HepG2 (cell line): ENCODE data around the gene PRSS53. TPM values are rescaled to one million over a fixed set of nuclear protein-coding genes. Genes with fewer than 3 reads are reported as not detected.

Source experiments
- AHDC1 ChIP-seq: sonication (generic); formaldehyde crosslinking; IDR thresholded peaks from 2 replicates; pipeline ENCODE4 v1.5.1; 2020; ENCODE audit warnings: mild to moderate bottlenecking, missing genetic modification reagents, borderline replicate concordance
- ETV5 ChIP-seq: IDR thresholded peaks from 2 replicates; pipeline ENCODE4 v1.6.1; 2018; ENCODE audit warnings: missing biosample characterization, missing genetic modification reagents, inconsistent platforms, borderline replicate concordance
- GATA4 ChIP-seq: sonication (generic); IDR thresholded peaks from 2 replicates; pipeline ENCODE4 v1.6.1; 2016; ENCODE audit warnings: antibody characterized with exemption, low read depth, borderline replicate concordance
- GTF2F1 ChIP-seq: fragments of 150-350 bp; IDR thresholded peaks from 2 replicates; pipeline ENCODE4 v1.6.1; 2014; ENCODE audit warnings: low read length
- HNRNPUL1 ChIP-seq: fragments of 200-400 bp; formaldehyde crosslinking; IDR thresholded peaks from 2 replicates; pipeline ENCODE4 v1.6.1; 2017; ENCODE audit warnings: low read depth, mild to moderate bottlenecking, low read length, moderate library complexity
- HOXA5 ChIP-seq: sonication (generic); formaldehyde crosslinking; IDR thresholded peaks from 2 replicates; pipeline ENCODE4 v1.4.0; 2020; ENCODE audit warnings: missing genetic modification reagents
- ISL2 ChIP-seq: sonication (generic); formaldehyde crosslinking; IDR thresholded peaks from 2 replicates; pipeline ENCODE4 v1.5.0; 2020; ENCODE audit warnings: missing genetic modification reagents
- KLF9 ChIP-seq: IDR thresholded peaks from 2 replicates; pipeline ENCODE4 v1.6.1; 2016; ENCODE audit warnings: low read depth
- SALL2 ChIP-seq: sonication (generic); formaldehyde crosslinking; IDR thresholded peaks from 2 replicates; pipeline ENCODE4 v1.8.1; 2023; ENCODE audit warnings: mild to moderate bottlenecking, missing genetic modification reagents, inconsistent platforms
- XRCC5 ChIP-seq: fragments of 200-400 bp; formaldehyde crosslinking; optimal IDR thresholded peaks from 2 replicates; pipeline ENCODE3; 2017; ENCODE audit warnings: mild to moderate bottlenecking, low read length
- ZFP91 ChIP-seq: sonication (generic); formaldehyde crosslinking; IDR thresholded peaks from 2 replicates; pipeline ENCODE4 v1.9.0; 2022; ENCODE audit warnings: missing genetic modification reagents, mild to moderate bottlenecking, borderline replicate concordance
- ZFYVE20 ChIP-seq: sonication (generic); formaldehyde crosslinking; IDR thresholded peaks from 2 replicates; pipeline ENCODE4 v1.8.0; 2023; ENCODE audit warnings: low read depth, mild to moderate bottlenecking, moderate library complexity, missing genetic modification reagents, borderline replicate concordance
- ZKSCAN5 ChIP-seq: sonication (generic); formaldehyde crosslinking; IDR thresholded peaks from 2 replicates; pipeline ENCODE4 v1.5.1; 2020; ENCODE audit warnings: mild to moderate bottlenecking, missing genetic modification reagents
- ZNF160 ChIP-seq: sonication (generic); formaldehyde crosslinking; IDR thresholded peaks from 2 replicates; pipeline ENCODE4 v1.8.0; 2022; ENCODE audit warnings: mild to moderate bottlenecking, inconsistent platforms, missing genetic modification reagents
- ZNF17 ChIP-seq: sonication (generic); formaldehyde crosslinking; IDR thresholded peaks from 2 replicates; pipeline ENCODE4 v1.5.0; 2020; ENCODE audit warnings: mild to moderate bottlenecking, missing genetic modification reagents
- ZNF235 ChIP-seq: sonication (generic); formaldehyde crosslinking; IDR thresholded peaks from 2 replicates; pipeline ENCODE4 v1.8.1; 2023; ENCODE audit warnings: mild to moderate bottlenecking, missing genetic modification reagents, borderline replicate concordance
- ZNF557 ChIP-seq: sonication (generic); formaldehyde crosslinking; IDR thresholded peaks from 2 replicates; pipeline ENCODE4 v1.4.0; 2020; ENCODE audit warnings: missing genetic modification reagents
- ZNF564 ChIP-seq: sonication (generic); formaldehyde crosslinking; IDR thresholded peaks from 2 replicates; pipeline ENCODE4 v1.8.1; 2023; ENCODE audit warnings: mild to moderate bottlenecking, missing genetic modification reagents
- ZSCAN22 ChIP-seq: sonication (generic); formaldehyde crosslinking; IDR thresholded peaks from 2 replicates; pipeline ENCODE4 v1.4.0; 2020; ENCODE audit warnings: mild to moderate bottlenecking, missing genetic modification reagents
- ZZZ3 ChIP-seq: sonication (generic); formaldehyde crosslinking; IDR thresholded peaks from 2 replicates; pipeline ENCODE4 v1.4.0; 2020; ENCODE audit warnings: missing genetic modification reagents, mild to moderate bottlenecking, borderline replicate concordance
- polyA plus RNA-seq, 8 experiments: library from polyadenylated mRNA; depleted of rRNA in 3 of 8; stranded (reverse) in 7 of 8; unstranded in 1 of 8; fragments of >200 nt; fragmentation: Illumina TruSeq in 4 of 8; extraction: Trizol in 4 of 8; gene quantifications; 2 replicates each; pipeline versions ENCODE4 v1.2.1 to v1.2.3, GENCODE V29; 2011 to 2016; ENCODE audit warnings: low read depth in 4 of 8, missing spikeins in 1 of 8, mixed read lengths in 1 of 8; ENCODE audit not compliant: insufficient read depth in 1 of 8
- total RNA-seq, 5 experiments: library from RNA; depleted of rRNA; stranded (reverse); fragments of >200 nt; fragmentation: Illumina TruSeq; extraction: Trizol; gene quantifications; 2 replicates each; pipeline ENCODE4 v1.2.3, GENCODE V29; 2016; ENCODE audit warnings: low read depth in 1 of 5

Gene PRSS53
- total and polyA plus RNA-seq, 2 of the 13 experiments (the other 11 are each of a cell fraction or from before 2014, with no cell fraction given) = 2.2 to 7.4 TPM

- TF ChIP-seq AHDC1 (CRISPR knock-in tag) (no peak), ZNF160 (CRISPR knock-in tag) (no peak; the same call in 1 of the 2 replicates), ZSCAN22 (CRISPR knock-in tag) (peak; percentile 15; the same call in 1 of the 2 replicates), ZNF557 (no peak), ZNF17 (no peak), ZNF235 (CRISPR knock-in tag) (peak; percentile 73; the same call in 1 of the 2 replicates), SALL2 (CRISPR knock-in tag) (peak; percentile 44; the same call in 1 of the 2 replicates), HNRNPUL1 (no peak), KLF9 (no peak), ISL2 (CRISPR knock-in tag) (no peak; the same call in 1 of the 2 replicates), ZFP91 (peak; percentile 88; the same call in 1 of the 2 replicates), ZZZ3 (CRISPR knock-in tag) (no peak; the same call in 1 of the 2 replicates), ZKSCAN5 (CRISPR knock-in tag) (no peak), GTF2F1 (0 out of 2 replicates have a peak, but pooled peaks have one; percentile 53), GATA4 (no peak), XRCC5 (no peak), ETV5 (CRISPR knock-in tag) (peak; percentile 55), ZFYVE20 (CRISPR knock-in tag) (0 out of 2 replicates have a peak, but pooled peaks have one; percentile 79), HOXA5 (0 out of 2 replicates have a peak, but pooled peaks have one; percentile 48), ZNF564 (0 out of 2 replicates have a peak, but pooled peaks have one; percentile 38)
These were observed 28.9 kb upstream of the PRSS53 start, which contains the start of gene KAT8 (continued) for GRCh38 chr16:31117384-31118222.
